HepG2 (cell line): ENCODE data around the gene IDH3A. TPM values are rescaled to one million over a fixed set of nuclear protein-coding genes. Genes with fewer than 3 reads are reported as not detected.

Source experiments
- ATAC-seq: fragments of 200-7000 bp; cut with Tn5 transposase; 3 replicates; pipeline ENCODE4 v1.9.1; 2020; ENCODE audit warnings: mild to moderate bottlenecking, moderate library complexity
- BruUV-seq: library from RNA; stranded (reverse); fragments of 400-500 nt; replicated peaks from 2 replicates; lab custom pipeline; 2021; lab: Mats Ljungman, UMichigan
- CTCF ChIA-PET: fragments of 300-600 bp; formaldehyde crosslinking; extraction: SDS; loops from one replicate; lab custom pipeline; 2021; ENCODE audit warnings: low total read pairs, inconsistent platforms, low intra/inter-chr PET ratio; lab: Yijun Ruan, JAX
- POLR2A ChIA-PET: fragments of 350-600 bp; sonication (Branson Sonifier 250); formaldehyde crosslinking; loops from one replicate; lab custom pipeline; 2020; ENCODE audit warnings: antibody characterized with exemption, inconsistent platforms; lab: Yijun Ruan, JAX
- DNase-seq: peaks from one replicate; pipeline ENCODE4 v3.0.0-alpha.2; 2015; ENCODE audit warnings: low spot score
- FAIRE-seq: peaks from 3 replicates; lab custom pipeline; 2011; peaks lifted over from hg19 to GRCh38; lab: Jason Lieb, UNC
- H2AFZ ChIP-seq: one replicate; pipeline ENCODE4 v1.6.1; 2011; ENCODE audit warnings: low read length, inconsistent platforms
- H3K27ac ChIP-seq: fragments of 300-600 bp; 3 replicates; pipeline ENCODE4 v1.8.0; 2011; ENCODE audit warnings: mixed run types, mild to moderate bottlenecking, mixed read lengths, low read length, inconsistent platforms; ENCODE audit not compliant: insufficient read depth; ENCODE audit errors: extremely low read length
- H3K27me3 ChIP-seq, 2 experiments: fragments of 200-600 bp in 1 of 2; 2 replicates in 1 of 2; 3 replicates in 1 of 2; pipeline versions ENCODE4 v1.6.0 to v1.8.0; 2011; ENCODE audit warnings: low read length in 2 of 2, mild to moderate bottlenecking in 2 of 2, moderate library complexity in 2 of 2, inconsistent platforms in 1 of 2; ENCODE audit not compliant: insufficient read depth in 2 of 2, control insufficient read depth in 1 of 2
- H3K36me3 ChIP-seq, 2 experiments: fragments of 200-600 bp in 1 of 2; replicated peaks in 1 of 2; 2 replicates in 1 of 2; 3 replicates in 1 of 2; pipeline versions ENCODE4 v1.5.1 to v1.8.0; 2011; ENCODE audit warnings: low read length in 2 of 2, inconsistent platforms in 1 of 2; ENCODE audit not compliant: insufficient read depth in 2 of 2, control insufficient read depth in 1 of 2
- H3K4me1 ChIP-seq: 2 replicates; pipeline ENCODE4 v1.5.1; 2012; ENCODE audit warnings: low read length, inconsistent platforms; ENCODE audit not compliant: insufficient read depth
- H3K4me2 ChIP-seq: 2 replicates; pipeline ENCODE4 v1.6.0; 2011; ENCODE audit warnings: low read depth, low read length, inconsistent platforms
- H3K4me3 ChIP-seq, 3 experiments: fragments of 200-600 bp in 1 of 3; sonication (generic), shearing (Covaris generic) in 1 of 3; replicated peaks in 1 of 3; 2 replicates each; pipeline ENCODE4 v1.5.1; 2011 to 2016; ENCODE audit warnings: low read length in 3 of 3, inconsistent platforms in 2 of 3, low read depth in 2 of 3, mild to moderate bottlenecking in 2 of 3, control low read depth in 1 of 3, mixed read lengths in 1 of 3; ENCODE audit not compliant: insufficient read depth in 1 of 3
- H3K79me2 ChIP-seq: one replicate; pipeline ENCODE4 v1.6.1; 2011; ENCODE audit warnings: low read length, inconsistent platforms; ENCODE audit not compliant: insufficient read depth
- H3K9ac ChIP-seq: 2 replicates; pipeline ENCODE4 v1.6.0; 2011; ENCODE audit warnings: mild to moderate bottlenecking, low read depth, low read length, inconsistent platforms; ENCODE audit not compliant: insufficient read depth
- H3K9me3 ChIP-seq: 2 replicates; pipeline ENCODE4 v1.5.1; 2012; ENCODE audit warnings: mild to moderate bottlenecking, low read length
- H4K20me1 ChIP-seq: 2 replicates; pipeline ENCODE4 v1.6.0; 2011; ENCODE audit warnings: inconsistent platforms, mild to moderate bottlenecking, low read length, moderate library complexity; ENCODE audit not compliant: insufficient read depth
- CENPT ChIP-seq: sonication (generic); formaldehyde crosslinking; IDR thresholded peaks from 2 replicates; pipeline ENCODE4 v1.8.0; 2022; ENCODE audit warnings: low read depth, mild to moderate bottlenecking, moderate library complexity, missing genetic modification reagents
- GLMP ChIP-seq: sonication (generic); formaldehyde crosslinking; IDR thresholded peaks from 2 replicates; pipeline ENCODE4 v1.9.0; 2021; ENCODE audit warnings: missing genetic modification reagents, mild to moderate bottlenecking, borderline replicate concordance
- PAWR ChIP-seq: sonication (generic); formaldehyde crosslinking; IDR thresholded peaks from 2 replicates; pipeline ENCODE4 v1.4.0; 2020; ENCODE audit warnings: missing genetic modification reagents, mild to moderate bottlenecking, borderline replicate concordance
- PHF21A ChIP-seq: sonication (generic); formaldehyde crosslinking; IDR thresholded peaks from 2 replicates; pipeline ENCODE4 v1.5.0; 2020; ENCODE audit warnings: mild to moderate bottlenecking, missing genetic modification reagents
- SKI ChIP-seq: fragments of 450-650 bp; IDR thresholded peaks from one replicate; pipeline ENCODE4 v1.6.1; 2018; ENCODE audit warnings: mild to moderate bottlenecking; ENCODE audit not compliant: partially characterized antibody
- ZNF333 ChIP-seq: sonication (generic); formaldehyde crosslinking; IDR thresholded peaks from 2 replicates; pipeline ENCODE4 v1.4.0; 2020; ENCODE audit warnings: mild to moderate bottlenecking, missing genetic modification reagents, borderline replicate concordance
- ZNF576 ChIP-seq: sonication (generic); formaldehyde crosslinking; IDR thresholded peaks from 2 replicates; pipeline ENCODE4 v1.4.0; 2020; ENCODE audit warnings: mild to moderate bottlenecking, missing genetic modification reagents
- ZNF687 ChIP-seq: sonication (generic); formaldehyde crosslinking; IDR thresholded peaks from 2 replicates; pipeline ENCODE4 v1.5.1; 2020; ENCODE audit warnings: mild to moderate bottlenecking, missing genetic modification reagents, moderate library complexity
- WGBS: methylation state at CpG from one replicate; pipeline ENCODE4 v1.1.6; 2017; ENCODE audit warnings: low lambda C conversion rate; 5-methylcytosine and 5-hydroxymethylcytosine counted together
- in situ Hi-C: cut with HindIII; loops from 2 replicates; pipeline ENCODE4 v1.10.0; 2017; ENCODE audit warnings: low pct_unique_long_range_greater_than_20kb; ENCODE audit not compliant: extremely low pct_ligation_motif_present
- intact Hi-C: fragments of 100-400 bp; cut with micrococcal nuclease; formaldehyde crosslinking; loops from one replicate; pipeline ENCODE4 v1.10.0; 2022; ENCODE audit not compliant: unreplicated experiment
- polyA plus RNA-seq, 8 experiments: library from polyadenylated mRNA; depleted of rRNA in 3 of 8; stranded (reverse) in 7 of 8; unstranded in 1 of 8; fragments of >200 nt; fragmentation: Illumina TruSeq in 4 of 8; extraction: Trizol in 4 of 8; gene quantifications; 2 replicates each; pipeline versions ENCODE4 v1.2.1 to v1.2.3, GENCODE V29; 2011 to 2016; ENCODE audit warnings: low read depth in 4 of 8, missing spikeins in 1 of 8, mixed read lengths in 1 of 8; ENCODE audit not compliant: insufficient read depth in 1 of 8
- total RNA-seq, 5 experiments: library from RNA; depleted of rRNA; stranded (reverse); fragments of >200 nt; fragmentation: Illumina TruSeq; extraction: Trizol; gene quantifications; 2 replicates each; pipeline ENCODE4 v1.2.3, GENCODE V29; 2016; ENCODE audit warnings: low read depth in 1 of 5

Gene IDH3A
- total and polyA plus RNA-seq, 2 of the 13 experiments (the other 11 are each of a cell fraction or from before 2014, with no cell fraction given), result 40.7 to 50.7 TPM

- TF ChIP-seq GLMP (CRISPR knock-in tag) (no peak), ZNF576 (CRISPR knock-in tag) (no peak), ZNF687 (no peak), PHF21A (CRISPR knock-in tag) (no peak), CENPT (CRISPR knock-in tag) (no peak)
These were observed 6.3 kb downstream of the IDH3A start (continued) for GRCh38 chr15:78155355-78155939.

- Histone ChIP-seq H4K20me1 (no peaks in the 10 kb centered on the region), H3K4me3 (no peak overlapping the region), H3K27ac (no peak overlapping the region), H3K9ac (no peak overlapping the region), H3K4me1 (no peaks in the 10 kb centered on the region), H3K27me3 (no peaks in the 10 kb centered on the region), H3K36me3 (peaks cover 5 to 27% of the 10 kb centered on the region in 2 experiments), H2AFZ (no peak overlapping the region), H3K9me3 (no peaks in the 10 kb centered on the region), H3K79me2 (peaks cover 6% of the 10 kb centered on the region), H3K4me2 (no peak overlapping the region)
- TF ChIP-seq ZNF333 (CRISPR knock-in tag), result no peak
- TF ChIP-seq PAWR (CRISPR knock-in tag), result no peak
- no peak for TF ChIP-seq SKI
- FAIRE-seq (no peak), DNase-seq (no peak), ATAC-seq (no peak)
- ChIA-PET CTCF (no interaction called here), POLR2A (no interaction called here)
- intact Hi-C loops (no loop called here), in situ Hi-C loops (no loop called here)
- WGBS, result 89% methylated on average over 1 of the region's 1 CpG
- no TSS peak for BruUV-seq
These were observed 7.5 kb downstream of the IDH3A start for GRCh38 chr15:78156653-78157052.
